ENCODE measurements around the gene KIF13A. TPM values are rescaled to one million over a fixed set of nuclear protein-coding genes. Genes with fewer than 3 reads are reported as not detected.

Gene KIF13A
- total and polyA plus RNA-seq, 2 donors from 2014 or later = 12.6 to 35.9 TPM

DNA sequence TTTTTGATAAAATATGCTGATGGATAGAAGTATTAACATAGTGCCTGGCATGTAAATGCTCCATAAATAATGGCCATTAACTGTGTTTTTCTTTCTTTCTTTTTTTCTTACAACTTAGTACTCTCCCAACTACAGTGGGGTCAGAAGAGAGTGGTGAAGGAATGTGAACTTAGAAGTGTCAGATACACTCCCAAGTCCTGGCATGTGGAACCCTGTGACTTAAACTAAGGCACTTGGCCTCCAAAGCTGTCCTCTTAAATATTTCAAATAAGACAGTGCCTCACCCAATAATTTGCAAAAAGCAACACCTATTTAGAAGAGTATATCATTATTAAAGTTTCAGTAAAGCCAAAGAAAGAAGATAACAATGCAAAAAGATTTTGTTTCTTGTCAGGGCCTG is 151.7 kb downstream of the KIF13A start:
- H3K4me1 ChIP-seq (ENCODE audit: control insufficient read depth in 2 of 3, insufficient read depth in 2 of 3, low read depth in 1 of 3, low read length in 3 of 3) = no peaks in the 10 kb centered on the region
- peak in 2 of 5 donors; percentile 12 to 20 for DNase-seq
- H3K27me3 ChIP-seq (ENCODE audit: control insufficient read depth, insufficient read depth, low read length) = no peaks in the 10 kb centered on the region
- H3K9me3 ChIP-seq (ENCODE audit: control insufficient read depth in 2 of 3, insufficient read depth in 1 of 3, low read length in 3 of 3) = no peaks in the 10 kb centered on the region
- no peak overlapping the region for H3K9ac ChIP-seq (ENCODE audit: low read length in 3 of 3)
- TF ChIP-seq CTCF (IDR thresholded peaks at IDR 0.05; ENCODE audit: borderline replicate concordance, extremely low read depth, insufficient read depth) = no peak
- intact Hi-C loops (cut with DNase I) = no loop called here
- no peak overlapping the region for H3K27ac ChIP-seq (ENCODE audit: low read depth in 2 of 2, low read length in 2 of 2)
- no peak for FAIRE-seq
- no peak overlapping the region for H3K4me3 ChIP-seq (ENCODE audit: low read length in 3 of 3)
- H3K36me3 ChIP-seq (ENCODE audit: control insufficient read depth in 2 of 3, insufficient read depth in 3 of 3, low read length in 3 of 3) = peaks cover 2 to 12% (median 7%) of the 10 kb centered on the region in 3 donors

DNA sequence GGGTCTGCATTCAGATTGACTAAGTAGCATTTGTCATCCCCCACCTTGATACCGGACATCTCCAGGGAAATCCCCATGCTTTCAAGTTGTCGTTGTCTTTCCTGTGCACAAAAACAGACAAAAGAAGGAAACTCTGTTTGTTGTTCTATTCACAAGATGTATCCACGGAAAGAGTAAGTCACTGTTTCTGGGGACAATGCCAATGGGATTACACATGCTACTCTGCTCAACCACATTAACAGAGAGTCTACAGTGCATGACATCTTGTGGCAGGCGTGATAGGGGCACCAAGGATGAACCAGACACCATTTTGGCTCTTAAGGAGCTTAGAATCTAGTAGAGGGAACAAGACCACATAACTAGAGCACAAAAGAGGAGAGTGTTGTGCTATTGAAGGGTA is 156.3 kb downstream of the KIF13A start:
- no peaks in the 10 kb centered on the region for H3K9me3 ChIP-seq (ENCODE audit: control insufficient read depth in 2 of 3, insufficient read depth in 1 of 3, low read length in 3 of 3)
- no peak overlapping the region for H3K4me3 ChIP-seq (ENCODE audit: low read length in 3 of 3)
- TF ChIP-seq CTCF (IDR thresholded peaks at IDR 0.05; ENCODE audit: borderline replicate concordance, extremely low read depth, insufficient read depth) = no peak
- no peak for FAIRE-seq
- peaks cover 0 to 17% (median 11%) of the 10 kb centered on the region in 3 donors for H3K36me3 ChIP-seq (ENCODE audit: control insufficient read depth in 2 of 3, insufficient read depth in 3 of 3, low read length in 3 of 3)
- peak in 1 of 5 donors; percentile 12 for DNase-seq
- intact Hi-C loops (cut with DNase I) = no loop called here
- no peaks in the 10 kb centered on the region for H3K27me3 ChIP-seq (ENCODE audit: control insufficient read depth, insufficient read depth, low read length)
- no peaks in the 10 kb centered on the region for H3K4me1 ChIP-seq (ENCODE audit: control insufficient read depth in 2 of 3, insufficient read depth in 2 of 3, low read depth in 1 of 3, low read length in 3 of 3)
- H3K9ac ChIP-seq (ENCODE audit: low read length in 3 of 3) = no peak overlapping the region
- H3K27ac ChIP-seq (ENCODE audit: low read depth in 2 of 2, low read length in 2 of 2) = no peak overlapping the region

- H3K27ac ChIP-seq (ENCODE audit: low read depth in 2 of 2, low read length in 2 of 2) = no peak overlapping the region
- TF ChIP-seq CTCF (IDR thresholded peaks at IDR 0.05; ENCODE audit: borderline replicate concordance, extremely low read depth, insufficient read depth) = no peak
- intact Hi-C loops (cut with DNase I) = no loop called here
- H3K9me3 ChIP-seq (ENCODE audit: control insufficient read depth in 2 of 3, insufficient read depth in 1 of 3, low read length in 3 of 3) = no peaks in the 10 kb centered on the region
- H3K9ac ChIP-seq (ENCODE audit: low read length in 3 of 3) = no peak overlapping the region
- no peak for DNase-seq
- peaks cover 0 to 22% (median 14%) of the 10 kb centered on the region in 3 donors for H3K36me3 ChIP-seq (ENCODE audit: control insufficient read depth in 2 of 3, insufficient read depth in 3 of 3, low read length in 3 of 3)
- FAIRE-seq = no peak
- no peak overlapping the region for H3K4me3 ChIP-seq (ENCODE audit: low read length in 3 of 3)
- no peaks in the 10 kb centered on the region for H3K4me1 ChIP-seq (ENCODE audit: control insufficient read depth in 2 of 3, insufficient read depth in 2 of 3, low read depth in 1 of 3, low read length in 3 of 3)
- H3K27me3 ChIP-seq (ENCODE audit: control insufficient read depth, insufficient read depth, low read length) = no peaks in the 10 kb centered on the region
Measured at GRCh38 chr6:17829905-17830304, 157.5 kb downstream of the KIF13A start.

DNA sequence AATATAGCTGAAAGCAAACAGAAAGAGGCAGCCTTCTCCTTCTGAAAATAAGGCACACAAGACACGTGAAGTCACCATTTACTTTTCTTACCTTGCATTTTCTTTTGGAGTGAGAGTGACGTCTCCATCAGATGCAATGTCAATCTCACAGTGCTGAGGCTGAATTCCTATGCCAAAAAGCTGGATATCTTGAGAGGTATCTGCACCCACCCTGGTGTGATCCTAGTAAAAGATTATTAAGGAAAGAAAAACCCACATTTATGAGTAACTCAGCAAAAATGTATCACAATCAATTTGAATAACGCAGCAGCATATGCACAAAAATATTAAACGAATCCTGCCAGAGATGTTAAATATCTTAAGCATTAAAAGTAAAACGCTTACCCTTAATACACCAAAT is 159.3 kb downstream of the KIF13A start:
- TF ChIP-seq CTCF (IDR thresholded peaks at IDR 0.05; ENCODE audit: borderline replicate concordance, extremely low read depth, insufficient read depth) = no peak
- no peaks in the 10 kb centered on the region for H3K27me3 ChIP-seq (ENCODE audit: control insufficient read depth, insufficient read depth, low read length)
- DNase-seq (no peak), FAIRE-seq (no peak)
- intact Hi-C loops (cut with DNase I) = no loop called here
- peaks cover 0 to 22% (median 14%) of the 10 kb centered on the region in 3 donors for H3K36me3 ChIP-seq (ENCODE audit: control insufficient read depth in 2 of 3, insufficient read depth in 3 of 3, low read length in 3 of 3)
- no peaks in the 10 kb centered on the region for H3K9me3 ChIP-seq (ENCODE audit: control insufficient read depth in 2 of 3, insufficient read depth in 1 of 3, low read length in 3 of 3)
- no peak overlapping the region for H3K27ac ChIP-seq (ENCODE audit: low read depth in 2 of 2, low read length in 2 of 2)
- H3K9ac ChIP-seq (ENCODE audit: low read length in 3 of 3) = no peak overlapping the region
- no peak overlapping the region for H3K4me3 ChIP-seq (ENCODE audit: low read length in 3 of 3)
- H3K4me1 ChIP-seq (ENCODE audit: control insufficient read depth in 2 of 3, insufficient read depth in 2 of 3, low read depth in 1 of 3, low read length in 3 of 3) = no peaks in the 10 kb centered on the region

Data from kidney (tissue), 14 donors.